Neural cell (in vitro differentiated cells): Measurements from ENCODE around the gene UGT3A2. TPM values are rescaled to one million over a fixed set of nuclear protein-coding genes. Genes with fewer than 3 reads are reported as not detected.

Source experiments
- H2AFZ ChIP-seq: fragments of 200-600, 300-800 bp; sonication (generic), shearing (Covaris generic); 2 replicates; pipeline ENCODE4 v1.6.0; 2014; ENCODE audit warnings: low read depth, mild to moderate bottlenecking, antibody characterized with exemption, low read length, moderate library complexity
- H3F3A ChIP-seq: fragments of 200-600 bp; shearing (Covaris generic); 2 replicates; pipeline ENCODE4 v1.6.1; 2016; ENCODE audit warnings: mild to moderate bottlenecking, moderate library complexity, mixed read lengths, antibody characterized with exemption, low read length; ENCODE audit not compliant: insufficient read depth, poor library complexity, severe bottlenecking
- H3K27ac ChIP-seq: fragments of 200-600, 300-800 bp; sonication (generic), shearing (Covaris generic); 2 replicates; pipeline ENCODE4 v1.5.1; 2014; ENCODE audit warnings: mild to moderate bottlenecking, low read length, moderate library complexity
- H3K27me3 ChIP-seq: fragments of 300-800, 200-600 bp; sonication (generic), shearing (Covaris generic); 2 replicates; pipeline ENCODE4 v1.6.0; 2014; ENCODE audit warnings: mild to moderate bottlenecking, low read depth, low read length, moderate library complexity; ENCODE audit not compliant: insufficient read depth
- H3K36me3 ChIP-seq: fragments of 300-800, 200-600 bp; sonication (generic), shearing (Covaris generic); 2 replicates; pipeline ENCODE4 v1.5.1; 2014; ENCODE audit warnings: mild to moderate bottlenecking, antibody characterized with exemption, low read length, moderate library complexity; ENCODE audit not compliant: insufficient read depth
- H3K4me2 ChIP-seq: fragments of 300-800, 200-600 bp; sonication (generic), shearing (Covaris generic); 2 replicates; pipeline ENCODE4 v1.6.0; 2014; ENCODE audit warnings: mild to moderate bottlenecking, low read length
- H3K4me3 ChIP-seq: fragments of 300-800, 200-600 bp; sonication (generic), shearing (Covaris generic); 2 replicates; pipeline ENCODE4 v1.5.1; 2014; ENCODE audit warnings: mild to moderate bottlenecking, low read length, moderate library complexity
- H3K79me2 ChIP-seq: fragments of 200-600 bp; shearing (Covaris generic); replicated peaks from 2 replicates; pipeline ENCODE4 v1.6.0; 2014; ENCODE audit warnings: mild to moderate bottlenecking, low read length, moderate library complexity; ENCODE audit not compliant: insufficient read depth
- H3K9ac ChIP-seq: fragments of 300-800, 200-600 bp; sonication (generic), shearing (Covaris generic); 2 replicates; pipeline ENCODE4 v1.6.1; 2016; ENCODE audit warnings: mild to moderate bottlenecking, low read length, mixed read lengths
- H3K9me2 ChIP-seq: fragments of 200-600 bp; shearing (Covaris generic); 2 replicates; pipeline ENCODE4 v1.6.1; 2016; ENCODE audit warnings: mild to moderate bottlenecking, low read length, mixed read lengths; ENCODE audit not compliant: insufficient read depth
- H3K9me3 ChIP-seq: fragments of 200-600, 300-800 bp; sonication (generic), shearing (Covaris generic); 2 replicates; pipeline ENCODE4 v1.6.1; 2016; ENCODE audit warnings: mild to moderate bottlenecking, mixed run types, low read length, moderate library complexity, mixed read lengths
- H4K20me1 ChIP-seq: fragments of 200-600 bp; shearing (Covaris generic); 2 replicates; pipeline ENCODE4 v1.6.1; 2016; ENCODE audit warnings: mild to moderate bottlenecking, mixed run types; ENCODE audit not compliant: insufficient read depth
- EP300 ChIP-seq: fragments of 450-650 bp; conservative IDR thresholded peaks from 2 replicates; pipeline ENCODE4 v1.6.1; 2014; ENCODE audit warnings: antibody characterized with exemption, mild to moderate bottlenecking, moderate library complexity; ENCODE audit not compliant: poor library complexity, severe bottlenecking
- EZH2 ChIP-seq: fragments of 200-600, 300-800 bp; shearing (Covaris generic), sonication (generic); IDR thresholded peaks from 2 replicates; pipeline ENCODE4 v1.6.1; 2014; ENCODE audit warnings: antibody characterized with exemption, low read length, borderline replicate concordance, mild to moderate bottlenecking; ENCODE audit not compliant: insufficient read depth, poor library complexity, severe bottlenecking
- MXI1 ChIP-seq: fragments of 450-650 bp; conservative IDR thresholded peaks from 2 replicates; pipeline ENCODE4 v1.6.1; 2014; ENCODE audit warnings: antibody characterized with exemption, mild to moderate bottlenecking; ENCODE audit not compliant: poor library complexity, severe bottlenecking
- POLR2AphosphoS5 ChIP-seq: IDR thresholded peaks from 2 replicates; pipeline ENCODE4 v1.6.1; 2012
- RAD21 ChIP-seq: fragments of 450-650 bp; conservative IDR thresholded peaks from 2 replicates; pipeline ENCODE4 v1.6.1; 2014; ENCODE audit warnings: antibody characterized with exemption, mild to moderate bottlenecking, moderate library complexity
- REST ChIP-seq: IDR thresholded peaks from 2 replicates; pipeline ENCODE4 v1.6.1; 2012; ENCODE audit warnings: borderline replicate concordance
- SMC3 ChIP-seq: fragments of 450-650 bp; conservative IDR thresholded peaks from 2 replicates; pipeline ENCODE4 v1.6.1; 2014; ENCODE audit warnings: antibody characterized with exemption, mild to moderate bottlenecking, moderate library complexity; ENCODE audit not compliant: poor library complexity
- TAF1 ChIP-seq: IDR thresholded peaks from 2 replicates; pipeline ENCODE4 v1.6.1; 2012; ENCODE audit warnings: low read depth
- polyA plus RNA-seq: library from polyadenylated mRNA; depleted of rRNA; stranded (reverse); fragments of >200 nt; gene quantifications from 2 replicates; pipeline ENCODE4 v1.2.3, GENCODE V29; 2014
- TF ChIP-seq, protein P1 (sequence below): fragments of 450-650 bp; IDR thresholded peaks from 2 replicates; pipeline ENCODE4 v1.5.1; 2014; ENCODE audit warnings: antibody characterized with exemption, mild to moderate bottlenecking, moderate library complexity; ENCODE audit not compliant: poor library complexity, severe bottlenecking

UGT3A2 gene
- polyA plus RNA-seq, 1 donor from 2014 or later = not detected

DNA sequence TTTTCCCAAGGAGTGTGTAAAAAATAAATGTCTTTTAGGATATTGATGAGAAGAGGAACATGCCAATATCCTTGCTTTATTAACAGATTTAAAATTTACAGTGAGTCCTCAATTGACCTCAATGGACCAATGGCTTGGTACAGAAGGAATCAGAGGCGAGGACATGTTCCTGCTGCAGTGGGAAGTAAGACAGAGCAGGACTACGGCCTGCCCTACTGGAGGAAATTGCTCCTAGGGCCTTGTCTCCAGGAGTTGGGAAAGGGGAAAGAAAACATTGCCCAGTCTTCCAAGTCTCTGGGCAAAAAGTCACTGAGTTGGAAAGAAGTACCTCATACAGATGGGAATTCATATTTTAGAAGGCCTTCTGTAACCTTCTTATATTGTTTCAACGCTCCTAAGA lies 33.1 kb upstream of the UGT3A2 start:
- H3K36me3 ChIP-seq = peaks cover 6% of the 10 kb centered on the region
- no peaks in the 10 kb centered on the region for H4K20me1 ChIP-seq
- TF ChIP-seq REST (no peak), MXI1 (no peak), EZH2 (no peak), POLR2AphosphoS5 (no peak), RAD21 (no peak), SMC3 (no peak), EP300 (no peak), TAF1 (no peak)
- TF ChIP-seq, protein P1, sequence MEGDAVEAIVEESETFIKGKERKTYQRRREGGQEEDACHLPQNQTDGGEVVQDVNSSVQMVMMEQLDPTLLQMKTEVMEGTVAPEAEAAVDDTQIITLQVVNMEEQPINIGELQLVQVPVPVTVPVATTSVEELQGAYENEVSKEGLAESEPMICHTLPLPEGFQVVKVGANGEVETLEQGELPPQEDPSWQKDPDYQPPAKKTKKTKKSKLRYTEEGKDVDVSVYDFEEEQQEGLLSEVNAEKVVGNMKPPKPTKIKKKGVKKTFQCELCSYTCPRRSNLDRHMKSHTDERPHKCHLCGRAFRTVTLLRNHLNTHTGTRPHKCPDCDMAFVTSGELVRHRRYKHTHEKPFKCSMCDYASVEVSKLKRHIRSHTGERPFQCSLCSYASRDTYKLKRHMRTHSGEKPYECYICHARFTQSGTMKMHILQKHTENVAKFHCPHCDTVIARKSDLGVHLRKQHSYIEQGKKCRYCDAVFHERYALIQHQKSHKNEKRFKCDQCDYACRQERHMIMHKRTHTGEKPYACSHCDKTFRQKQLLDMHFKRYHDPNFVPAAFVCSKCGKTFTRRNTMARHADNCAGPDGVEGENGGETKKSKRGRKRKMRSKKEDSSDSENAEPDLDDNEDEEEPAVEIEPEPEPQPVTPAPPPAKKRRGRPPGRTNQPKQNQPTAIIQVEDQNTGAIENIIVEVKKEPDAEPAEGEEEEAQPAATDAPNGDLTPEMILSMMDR = no peak
- H3K27me3 ChIP-seq = no peaks in the 10 kb centered on the region
- H3K9me2 ChIP-seq = no peaks in the 10 kb centered on the region
- H2AFZ ChIP-seq = no peak overlapping the region
- no peak overlapping the region for H3K4me2 ChIP-seq
- no peak overlapping the region for H3K9ac ChIP-seq
- H3K9me3 ChIP-seq = no peaks in the 10 kb centered on the region
- no peaks in the 10 kb centered on the region for H3F3A ChIP-seq
- H3K4me3 ChIP-seq = no peak overlapping the region
- no peaks in the 10 kb centered on the region for H3K79me2 ChIP-seq
- H3K27ac ChIP-seq = no peak overlapping the region

GRCh38 chr5:36096486-36096885 lies 29.8 kb upstream of the UGT3A2 start:
- Histone ChIP-seq H3K9me2 (no peaks in the 10 kb centered on the region), H3K9ac (no peak overlapping the region), H3K27ac (no peak overlapping the region), H3K79me2 (no peaks in the 10 kb centered on the region), H3K4me3 (no peak overlapping the region), H3F3A (no peaks in the 10 kb centered on the region), H3K36me3 (no peaks in the 10 kb centered on the region), H3K27me3 (no peaks in the 10 kb centered on the region), H3K9me3 (peaks cover 5% of the 10 kb centered on the region), H4K20me1 (no peaks in the 10 kb centered on the region), H3K4me2 (no peak overlapping the region), H2AFZ (no peak overlapping the region)
- TF ChIP-seq RAD21 = no peak
- TF ChIP-seq POLR2AphosphoS5 = no peak
- TF ChIP-seq, protein P1 = no peak
- TF ChIP-seq EP300 = no peak
- no peak for TF ChIP-seq REST
- no peak for TF ChIP-seq EZH2
- no peak for TF ChIP-seq TAF1
